GM23338 (cell line): ENCODE results near the gene CNTN5. TPM values are rescaled to one million over a fixed set of nuclear protein-coding genes. Genes with fewer than 3 reads are reported as not detected.

Source experiments
- ATAC-seq: fragments of 200-7000 bp; cut with Tn5 transposase; 3 replicates; pipeline ENCODE4 v1.9.1; 2020
- DNase-seq: peaks from one replicate; pipeline ENCODE4 v3.0.0-alpha.2; 2015; ENCODE audit warnings: low spot score
- H2AFZ ChIP-seq: fragments of 200-600 bp; sonication (generic); 2 replicates; pipeline ENCODE4 v1.8.0; 2016; ENCODE audit warnings: antibody characterized with exemption, mild to moderate bottlenecking, moderate library complexity
- H3F3A ChIP-seq: fragments of 200-600 bp; sonication (generic); replicated peaks from 2 replicates; pipeline ENCODE4 v1.8.0; 2017; ENCODE audit warnings: antibody characterized with exemption, mixed run types, low read depth
- H3K27ac ChIP-seq: fragments of 200-600 bp; sonication (generic); 2 replicates; pipeline ENCODE4 v1.6.1; 2016; ENCODE audit warnings: low read depth
- H3K27me3 ChIP-seq: fragments of 200-600 bp; sonication (generic); 2 replicates; pipeline ENCODE4 v1.8.0; 2016; ENCODE audit warnings: mild to moderate bottlenecking, mixed run types, moderate library complexity; ENCODE audit not compliant: insufficient read depth
- H3K36me3 ChIP-seq: fragments of 200-600 bp; sonication (generic); 2 replicates; pipeline ENCODE4 v1.8.0; 2016; ENCODE audit warnings: mild to moderate bottlenecking; ENCODE audit not compliant: insufficient read depth
- H3K4me1 ChIP-seq: fragments of 200-600 bp; sonication (generic); 2 replicates; pipeline ENCODE4 v1.8.0; 2016; ENCODE audit warnings: mild to moderate bottlenecking, moderate library complexity; ENCODE audit not compliant: insufficient read depth
- H3K4me2 ChIP-seq: fragments of 200-600 bp; sonication (generic); 2 replicates; pipeline ENCODE4 v1.7.1; 2017; ENCODE audit warnings: mixed run types
- H3K4me3 ChIP-seq: fragments of 200-600 bp; sonication (generic); 2 replicates; pipeline ENCODE4 v1.6.1; 2016; ENCODE audit warnings: mixed run types
- H3K79me2 ChIP-seq: fragments of 200-600 bp; sonication (generic); replicated peaks from 2 replicates; pipeline ENCODE4 v1.8.0; 2017; ENCODE audit warnings: mild to moderate bottlenecking; ENCODE audit not compliant: insufficient read depth
- H3K9me2 ChIP-seq: fragments of 200-600 bp; sonication (generic); 2 replicates; pipeline ENCODE4 v1.8.0; 2017; ENCODE audit not compliant: insufficient read depth
- H4K20me1 ChIP-seq: fragments of 200-600 bp; sonication (generic); replicated peaks from 2 replicates; pipeline ENCODE4 v1.8.0; 2017; ENCODE audit warnings: mild to moderate bottlenecking; ENCODE audit not compliant: insufficient read depth
- H3K27ac Mint-ChIP-seq: 2 replicates; pipeline ENCODE4 v1.8.0; 2020; ENCODE audit warnings: inconsistent platforms, mild to moderate bottlenecking, moderate library complexity, mixed read lengths
- H3K27me3 Mint-ChIP-seq: 3 replicates; pipeline ENCODE4 v1.8.0; 2022; ENCODE audit warnings: low read depth, mild to moderate bottlenecking, moderate library complexity, mixed read lengths, inconsistent platforms; ENCODE audit not compliant: insufficient read depth, poor library complexity
- H3K36me3 Mint-ChIP-seq: 3 replicates; pipeline ENCODE4 v1.8.0; 2021; ENCODE audit warnings: low read depth, mild to moderate bottlenecking, inconsistent platforms, moderate library complexity, mixed read lengths
- H3K4me1 Mint-ChIP-seq: 3 replicates; pipeline ENCODE4 v1.8.0; 2020; ENCODE audit warnings: mild to moderate bottlenecking, inconsistent platforms, mixed read lengths
- H3K4me3 Mint-ChIP-seq: 3 replicates; pipeline ENCODE4 v1.8.0; 2021; ENCODE audit warnings: moderate library complexity, mild to moderate bottlenecking, inconsistent platforms, mixed read lengths
- H3K9me3 Mint-ChIP-seq: 3 replicates; pipeline ENCODE4 v1.8.0; 2020; ENCODE audit warnings: moderate library complexity, mild to moderate bottlenecking, inconsistent platforms, mixed read lengths
- CREB1 ChIP-seq: fragments of 250-450 bp; sonication (Bioruptor Pico); IDR thresholded peaks from 2 replicates; pipeline ENCODE4 v1.5.0; 2020; ENCODE audit warnings: low read depth, mild to moderate bottlenecking, moderate library complexity
- EZH2 ChIP-seq: fragments of 200-600 bp; sonication (generic); IDR thresholded peaks from one replicate; pipeline ENCODE4 v1.8.0; 2017; ENCODE audit warnings: antibody characterized with exemption, mild to moderate bottlenecking, low read depth; ENCODE audit not compliant: unreplicated experiment
- EZH2phosphoT487 ChIP-seq: fragments of 200-600 bp; sonication (generic); IDR thresholded peaks from one replicate; pipeline ENCODE4 v1.8.1; 2018; ENCODE audit warnings: antibody characterized with exemption; ENCODE audit not compliant: unreplicated experiment
- JUNB ChIP-seq: IDR thresholded peaks from one replicate; pipeline ENCODE4 v1.6.1; 2016; ENCODE audit warnings: antibody characterized with exemption; ENCODE audit not compliant: unreplicated experiment
- NANOG ChIP-seq: IDR thresholded peaks from 2 replicates; pipeline ENCODE4 v1.6.1; 2016; ENCODE audit warnings: antibody characterized with exemption, borderline replicate concordance
- POLR2AphosphoS5 ChIP-seq: IDR thresholded peaks from 2 replicates; pipeline ENCODE4 v1.6.1; 2016; ENCODE audit warnings: antibody characterized with exemption, low read depth
- ZNF114 ChIP-seq: fragments of 250-450 bp; sonication (Bioruptor Pico); IDR thresholded peaks from 2 replicates; pipeline ENCODE4 v1.5.0; 2020; ENCODE audit warnings: mild to moderate bottlenecking, moderate library complexity
- ZNF331 ChIP-seq: fragments of 250-450 bp; sonication (Bioruptor Pico); IDR thresholded peaks from 2 replicates; pipeline ENCODE4 v1.5.0; 2020; ENCODE audit warnings: low read depth, mild to moderate bottlenecking, moderate library complexity
- polyA plus RNA-seq: library from polyadenylated mRNA; unstranded; fragments of >200 nt; fragmentation: Nextera tagmentation; extraction: Ambion mirVana; gene quantifications from 2 replicates; pipeline ENCODE4 v1.2.1, GENCODE V29; 2016
- total RNA-seq: library from RNA; depleted of rRNA; stranded (reverse); fragments of >200 nt; shearing (Covaris generic); gene quantifications from 2 replicates; pipeline ENCODE4 v1.2.3, GENCODE V29; 2014
- TF ChIP-seq, protein P1 (sequence below), 2 experiments: fragments of 200-600 bp in 1 of 2; sonication (generic) in 1 of 2; conservative IDR thresholded peaks; 2 replicates each; pipeline versions ENCODE4 v1.5.1 to v1.6.1; 2016 to 2017; ENCODE audit warnings: antibody characterized with exemption in 2 of 2, low read depth in 2 of 2, mild to moderate bottlenecking in 2 of 2, moderate library complexity in 1 of 2
- TF ChIP-seq, protein P2 (sequence below): fragments of 250-450 bp; sonication (Bioruptor Pico); IDR thresholded peaks from 2 replicates; pipeline ENCODE4 v1.5.0; 2020; ENCODE audit warnings: mild to moderate bottlenecking, moderate library complexity

The CNTN5 gene
- total and polyA plus RNA-seq, 2 experiments from 2014 or later: not detected

DNA sequence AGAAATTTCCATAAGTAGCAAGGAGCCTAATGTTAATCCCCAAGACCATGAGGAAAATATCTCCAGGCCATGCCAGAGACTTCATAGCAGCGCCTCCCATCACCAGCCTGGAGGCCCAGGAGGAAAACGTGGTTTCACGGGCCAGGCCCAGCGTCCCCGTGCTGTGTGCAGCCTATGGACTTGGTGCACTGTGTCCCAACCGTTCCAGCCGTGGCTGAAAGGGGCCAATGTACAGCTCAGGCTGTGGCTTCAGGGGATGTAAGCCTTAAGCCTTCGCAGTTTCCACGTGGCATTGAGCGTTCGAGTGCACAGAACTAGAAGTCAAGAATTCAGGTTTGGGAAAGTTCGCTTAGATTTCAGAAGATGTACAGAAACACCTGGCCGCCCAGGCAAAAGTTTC is 510.7 kb downstream of the CNTN5 start:
- H3K36me3 Mint-ChIP-seq: 0 out of 3 replicates have a peak, but pooled peaks cover 10% of the 10 kb centered on the region
- H3K4me2 ChIP-seq: no peak overlapping the region
- no peak for DNase-seq
- peaks cover 1% of the 10 kb centered on the region for H3K27me3 Mint-ChIP-seq
- peaks cover 5% of the 10 kb centered on the region; the same call in 1 of the 2 replicates for H3K9me2 ChIP-seq
- H3K4me3 Mint-ChIP-seq: no peak overlapping the region
- no peaks in the 10 kb centered on the region for H3K4me1 ChIP-seq
- H2AFZ ChIP-seq: no peak overlapping the region
- TF ChIP-seq JUNB (no peak), ZNF114 (CRISPR knock-in tag) (no peak), ZNF331 (no peak), EZH2phosphoT487 (no peak), POLR2AphosphoS5 (no peak), CREB1 (CRISPR knock-in tag) (no peak), NANOG (no peak), EZH2 (no peak)
- TF ChIP-seq, protein P1, sequence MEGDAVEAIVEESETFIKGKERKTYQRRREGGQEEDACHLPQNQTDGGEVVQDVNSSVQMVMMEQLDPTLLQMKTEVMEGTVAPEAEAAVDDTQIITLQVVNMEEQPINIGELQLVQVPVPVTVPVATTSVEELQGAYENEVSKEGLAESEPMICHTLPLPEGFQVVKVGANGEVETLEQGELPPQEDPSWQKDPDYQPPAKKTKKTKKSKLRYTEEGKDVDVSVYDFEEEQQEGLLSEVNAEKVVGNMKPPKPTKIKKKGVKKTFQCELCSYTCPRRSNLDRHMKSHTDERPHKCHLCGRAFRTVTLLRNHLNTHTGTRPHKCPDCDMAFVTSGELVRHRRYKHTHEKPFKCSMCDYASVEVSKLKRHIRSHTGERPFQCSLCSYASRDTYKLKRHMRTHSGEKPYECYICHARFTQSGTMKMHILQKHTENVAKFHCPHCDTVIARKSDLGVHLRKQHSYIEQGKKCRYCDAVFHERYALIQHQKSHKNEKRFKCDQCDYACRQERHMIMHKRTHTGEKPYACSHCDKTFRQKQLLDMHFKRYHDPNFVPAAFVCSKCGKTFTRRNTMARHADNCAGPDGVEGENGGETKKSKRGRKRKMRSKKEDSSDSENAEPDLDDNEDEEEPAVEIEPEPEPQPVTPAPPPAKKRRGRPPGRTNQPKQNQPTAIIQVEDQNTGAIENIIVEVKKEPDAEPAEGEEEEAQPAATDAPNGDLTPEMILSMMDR (conservative IDR thresholded peaks at IDR 0.05; ENCODE audit: low read depth in 2 of 2): no peak
- TF ChIP-seq, protein P2, sequence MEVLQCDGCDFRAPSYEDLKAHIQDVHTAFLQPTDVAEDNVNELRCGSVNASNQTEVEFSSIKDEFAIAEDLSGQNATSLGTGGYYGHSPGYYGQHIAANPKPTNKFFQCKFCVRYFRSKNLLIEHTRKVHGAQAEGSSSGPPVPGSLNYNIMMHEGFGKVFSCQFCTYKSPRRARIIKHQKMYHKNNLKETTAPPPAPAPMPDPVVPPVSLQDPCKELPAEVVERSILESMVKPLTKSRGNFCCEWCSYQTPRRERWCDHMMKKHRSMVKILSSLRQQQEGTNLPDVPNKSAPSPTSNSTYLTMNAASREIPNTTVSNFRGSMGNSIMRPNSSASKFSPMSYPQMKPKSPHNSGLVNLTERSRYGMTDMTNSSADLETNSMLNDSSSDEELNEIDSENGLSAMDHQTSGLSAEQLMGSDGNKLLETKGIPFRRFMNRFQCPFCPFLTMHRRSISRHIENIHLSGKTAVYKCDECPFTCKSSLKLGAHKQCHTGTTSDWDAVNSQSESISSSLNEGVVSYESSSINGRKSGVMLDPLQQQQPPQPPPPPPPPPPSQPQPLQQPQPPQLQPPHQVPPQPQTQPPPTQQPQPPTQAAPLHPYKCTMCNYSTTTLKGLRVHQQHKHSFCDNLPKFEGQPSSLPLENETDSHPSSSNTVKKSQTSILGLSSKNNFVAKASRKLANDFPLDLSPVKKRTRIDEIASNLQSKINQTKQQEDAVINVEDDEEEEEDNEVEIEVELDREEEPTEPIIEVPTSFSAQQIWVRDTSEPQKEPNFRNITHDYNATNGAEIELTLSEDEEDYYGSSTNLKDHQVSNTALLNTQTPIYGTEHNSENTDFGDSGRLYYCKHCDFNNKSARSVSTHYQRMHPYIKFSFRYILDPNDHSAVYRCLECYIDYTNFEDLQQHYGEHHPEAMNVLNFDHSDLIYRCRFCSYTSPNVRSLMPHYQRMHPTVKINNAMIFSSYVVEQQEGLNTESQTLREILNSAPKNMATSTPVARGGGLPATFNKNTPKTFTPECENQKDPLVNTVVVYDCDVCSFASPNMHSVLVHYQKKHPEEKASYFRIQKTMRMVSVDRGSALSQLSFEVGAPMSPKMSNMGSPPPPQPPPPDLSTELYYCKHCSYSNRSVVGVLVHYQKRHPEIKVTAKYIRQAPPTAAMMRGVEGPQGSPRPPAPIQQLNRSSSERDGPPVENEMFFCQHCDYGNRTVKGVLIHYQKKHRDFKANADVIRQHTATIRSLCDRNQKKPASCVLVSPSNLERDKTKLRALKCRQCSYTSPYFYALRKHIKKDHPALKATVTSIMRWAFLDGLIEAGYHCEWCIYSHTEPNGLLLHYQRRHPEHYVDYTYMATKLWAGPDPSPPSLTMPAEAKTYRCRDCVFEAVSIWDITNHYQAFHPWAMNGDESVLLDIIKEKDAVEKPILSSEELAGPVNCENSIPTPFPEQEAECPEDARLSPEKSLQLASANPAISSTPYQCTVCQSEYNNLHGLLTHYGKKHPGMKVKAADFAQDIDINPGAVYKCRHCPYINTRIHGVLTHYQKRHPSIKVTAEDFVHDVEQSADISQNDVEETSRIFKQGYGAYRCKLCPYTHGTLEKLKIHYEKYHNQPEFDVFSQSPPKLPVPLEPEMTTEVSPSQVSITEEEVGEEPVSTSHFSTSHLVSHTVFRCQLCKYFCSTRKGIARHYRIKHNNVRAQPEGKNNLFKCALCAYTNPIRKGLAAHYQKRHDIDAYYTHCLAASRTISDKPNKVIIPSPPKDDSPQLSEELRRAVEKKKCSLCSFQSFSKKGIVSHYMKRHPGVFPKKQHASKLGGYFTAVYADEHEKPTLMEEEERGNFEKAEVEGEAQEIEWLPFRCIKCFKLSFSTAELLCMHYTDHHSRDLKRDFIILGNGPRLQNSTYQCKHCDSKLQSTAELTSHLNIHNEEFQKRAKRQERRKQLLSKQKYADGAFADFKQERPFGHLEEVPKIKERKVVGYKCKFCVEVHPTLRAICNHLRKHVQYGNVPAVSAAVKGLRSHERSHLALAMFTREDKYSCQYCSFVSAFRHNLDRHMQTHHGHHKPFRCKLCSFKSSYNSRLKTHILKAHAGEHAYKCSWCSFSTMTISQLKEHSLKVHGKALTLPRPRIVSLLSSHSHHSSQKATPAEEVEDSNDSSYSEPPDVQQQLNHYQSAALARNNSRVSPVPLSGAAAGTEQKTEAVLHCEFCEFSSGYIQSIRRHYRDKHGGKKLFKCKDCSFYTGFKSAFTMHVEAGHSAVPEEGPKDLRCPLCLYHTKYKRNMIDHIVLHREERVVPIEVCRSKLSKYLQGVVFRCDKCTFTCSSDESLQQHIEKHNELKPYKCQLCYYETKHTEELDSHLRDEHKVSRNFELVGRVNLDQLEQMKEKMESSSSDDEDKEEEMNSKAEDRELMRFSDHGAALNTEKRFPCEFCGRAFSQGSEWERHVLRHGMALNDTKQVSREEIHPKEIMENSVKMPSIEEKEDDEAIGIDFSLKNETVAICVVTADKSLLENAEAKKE (CRISPR knock-in tag): no peak
- H3K9me3 Mint-ChIP-seq: peaks cover 6% of the 10 kb centered on the region; the same call in 1 of the 3 replicates
- H3K27me3 ChIP-seq: no peaks in the 10 kb centered on the region
- no peak overlapping the region for H3K4me3 ChIP-seq
- no peaks in the 10 kb centered on the region for H3K36me3 ChIP-seq
- peaks cover 6% of the 10 kb centered on the region; the same call in 2 of the 3 replicates for H3K4me1 Mint-ChIP-seq
- H3F3A ChIP-seq: no peaks in the 10 kb centered on the region
- no peaks in the 10 kb centered on the region for H4K20me1 ChIP-seq
- H3K27ac Mint-ChIP-seq: no peak overlapping the region
- H3K79me2 ChIP-seq: no peaks in the 10 kb centered on the region
- no peak for ATAC-seq
- H3K27ac ChIP-seq: no peak overlapping the region
